SK-N-SH treated with all-trans-retinoic acid at 6 μM for 48 hours (cell line): ENCODE results near the gene PKD1.

Experiments used
- ARNTL ChIP-seq: fragments of 450-650 bp; formaldehyde crosslinking; IDR thresholded peaks from 2 replicates; pipeline ENCODE4 v1.5.0; 2020; ENCODE audit warnings: low read depth, mild to moderate bottlenecking, moderate library complexity, borderline replicate concordance
- BACH2 ChIP-seq: fragments of 250-450 bp; sonication (Bioruptor Pico); IDR thresholded peaks from 2 replicates; pipeline ENCODE4 v1.9.0; 2021; ENCODE audit warnings: mild to moderate bottlenecking, borderline replicate concordance
- CREB5 ChIP-seq: fragments of 250-450 bp; sonication (Bioruptor Pico); IDR thresholded peaks from 2 replicates; pipeline ENCODE4 v1.5.1; 2020; ENCODE audit warnings: low read depth, mild to moderate bottlenecking, moderate library complexity
- PATZ1 ChIP-seq: fragments of 250-450 bp; sonication (Bioruptor Pico); IDR thresholded peaks from 2 replicates; pipeline ENCODE4 v1.8.0; 2020; ENCODE audit warnings: mild to moderate bottlenecking, moderate library complexity, borderline replicate concordance
- RARB ChIP-seq: fragments of 250-450 bp; sonication (Bioruptor Pico); IDR thresholded peaks from 2 replicates; pipeline ENCODE4 v1.8.0; 2021; ENCODE audit warnings: mild to moderate bottlenecking, moderate library complexity
- TCF4 ChIP-seq: fragments of 250-450 bp; sonication (Bioruptor Pico); IDR thresholded peaks from 2 replicates; pipeline ENCODE4 v1.8.0; 2021; ENCODE audit warnings: mild to moderate bottlenecking, moderate library complexity, borderline replicate concordance
- TOX ChIP-seq: fragments of 250-450 bp; sonication (Bioruptor Pico); IDR thresholded peaks from 2 replicates; pipeline ENCODE4 v1.8.0; 2021; ENCODE audit warnings: mild to moderate bottlenecking, moderate library complexity, borderline replicate concordance
- ZC3H10 ChIP-seq: fragments of 250-450 bp; sonication (Bioruptor Pico); IDR thresholded peaks from 2 replicates; pipeline ENCODE4 v1.5.1; 2021; ENCODE audit warnings: mild to moderate bottlenecking, moderate library complexity
- ZFP3 ChIP-seq: fragments of 250-450 bp; sonication (Bioruptor Pico); IDR thresholded peaks from 2 replicates; pipeline ENCODE4 v1.5.0; 2020; ENCODE audit warnings: mild to moderate bottlenecking, moderate library complexity
- ZFP30 ChIP-seq: fragments of 450-650 bp; formaldehyde crosslinking; IDR thresholded peaks from 2 replicates; pipeline ENCODE4 v1.5.0; 2022; ENCODE audit warnings: mild to moderate bottlenecking, moderate library complexity
- ZNF565 ChIP-seq: fragments of 450-650 bp; formaldehyde crosslinking; conservative IDR thresholded peaks from 2 replicates; pipeline ENCODE4 v1.5.0; 2020; ENCODE audit warnings: low read depth, mild to moderate bottlenecking, moderate library complexity

GRCh38 chr16:2062801-2063200, 72.9 kb downstream of the PKD1 start:
- no peak for TF ChIP-seq PATZ1 (CRISPR knock-in tag)
- TF ChIP-seq ZFP3 (CRISPR knock-in tag): no peak
- no peak for TF ChIP-seq CREB5
- TF ChIP-seq ZNF565 (CRISPR knock-in tag): no peak
- TF ChIP-seq ZFP30 (CRISPR knock-in tag): no peak
- TF ChIP-seq ZC3H10 (CRISPR knock-in tag): no peak
- TF ChIP-seq ARNTL (CRISPR knock-in tag): no peak
- no peak for TF ChIP-seq BACH2 (CRISPR knock-in tag)
- no peak for TF ChIP-seq TCF4
- TF ChIP-seq TOX (CRISPR knock-in tag): no peak
- TF ChIP-seq RARB: no peak
